GM13977 (cell line): ENCODE results near the gene ZNF70.

Experiments used
- DNase-seq: peaks from one replicate; pipeline ENCODE4 v3.0.0; 2012; ENCODE audit warnings: low spot score
- in situ Hi-C: fragments of 300-500 bp; cut with MboI; formaldehyde crosslinking; loops from one replicate; pipeline ENCODE4 v1.12.0; 2022; ENCODE audit warnings: low sequenced_read_pairs, low pct_unique_long_range_greater_than_20kb, mixed read lengths, inconsistent platforms; ENCODE audit not compliant: unreplicated experiment
- TF ChIP-seq, protein P1 (sequence below): IDR thresholded peaks from 2 replicates; pipeline ENCODE4 v1.5.1; 2012; ENCODE audit warnings: mild to moderate bottlenecking, control low read depth; ENCODE audit not compliant: insufficient read depth; ENCODE audit errors: extremely low read depth, missing control alignments

ZNF70 gene

GRCh38 chr22:23783265-23784150 is 32.6 kb upstream of the ZNF70 start:
- TF ChIP-seq, protein P1, sequence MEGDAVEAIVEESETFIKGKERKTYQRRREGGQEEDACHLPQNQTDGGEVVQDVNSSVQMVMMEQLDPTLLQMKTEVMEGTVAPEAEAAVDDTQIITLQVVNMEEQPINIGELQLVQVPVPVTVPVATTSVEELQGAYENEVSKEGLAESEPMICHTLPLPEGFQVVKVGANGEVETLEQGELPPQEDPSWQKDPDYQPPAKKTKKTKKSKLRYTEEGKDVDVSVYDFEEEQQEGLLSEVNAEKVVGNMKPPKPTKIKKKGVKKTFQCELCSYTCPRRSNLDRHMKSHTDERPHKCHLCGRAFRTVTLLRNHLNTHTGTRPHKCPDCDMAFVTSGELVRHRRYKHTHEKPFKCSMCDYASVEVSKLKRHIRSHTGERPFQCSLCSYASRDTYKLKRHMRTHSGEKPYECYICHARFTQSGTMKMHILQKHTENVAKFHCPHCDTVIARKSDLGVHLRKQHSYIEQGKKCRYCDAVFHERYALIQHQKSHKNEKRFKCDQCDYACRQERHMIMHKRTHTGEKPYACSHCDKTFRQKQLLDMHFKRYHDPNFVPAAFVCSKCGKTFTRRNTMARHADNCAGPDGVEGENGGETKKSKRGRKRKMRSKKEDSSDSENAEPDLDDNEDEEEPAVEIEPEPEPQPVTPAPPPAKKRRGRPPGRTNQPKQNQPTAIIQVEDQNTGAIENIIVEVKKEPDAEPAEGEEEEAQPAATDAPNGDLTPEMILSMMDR = no peak
- no peak for DNase-seq
- in situ Hi-C loops = no loop called here

GRCh38 chr22:23782703-23783102 is 31.8 kb upstream of the ZNF70 start:
- TF ChIP-seq, protein P1 = no peak
- in situ Hi-C loops = no loop called here
- no peak for DNase-seq

DNA sequence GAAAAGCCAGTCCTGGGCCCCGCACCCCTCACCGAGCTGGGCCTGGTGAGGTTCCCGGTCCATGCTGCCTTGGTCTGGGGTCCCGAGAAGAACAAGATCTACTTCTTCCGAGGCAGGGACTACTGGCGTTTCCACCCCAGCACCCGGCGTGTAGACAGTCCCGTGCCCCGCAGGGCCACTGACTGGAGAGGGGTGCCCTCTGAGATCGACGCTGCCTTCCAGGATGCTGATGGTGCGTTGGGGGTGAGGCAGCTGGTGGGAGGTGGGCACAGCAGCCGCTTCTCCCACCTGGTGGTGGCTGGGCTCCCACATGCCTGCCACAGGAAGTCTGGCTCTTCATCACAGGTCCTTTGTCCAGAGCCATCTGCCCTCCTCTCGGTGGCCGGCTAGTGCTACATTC is 31.3 kb upstream of the ZNF70 start:
- DNase-seq = no peak
- TF ChIP-seq, protein P1 = no peak
- in situ Hi-C loops = no loop called here

DNA sequence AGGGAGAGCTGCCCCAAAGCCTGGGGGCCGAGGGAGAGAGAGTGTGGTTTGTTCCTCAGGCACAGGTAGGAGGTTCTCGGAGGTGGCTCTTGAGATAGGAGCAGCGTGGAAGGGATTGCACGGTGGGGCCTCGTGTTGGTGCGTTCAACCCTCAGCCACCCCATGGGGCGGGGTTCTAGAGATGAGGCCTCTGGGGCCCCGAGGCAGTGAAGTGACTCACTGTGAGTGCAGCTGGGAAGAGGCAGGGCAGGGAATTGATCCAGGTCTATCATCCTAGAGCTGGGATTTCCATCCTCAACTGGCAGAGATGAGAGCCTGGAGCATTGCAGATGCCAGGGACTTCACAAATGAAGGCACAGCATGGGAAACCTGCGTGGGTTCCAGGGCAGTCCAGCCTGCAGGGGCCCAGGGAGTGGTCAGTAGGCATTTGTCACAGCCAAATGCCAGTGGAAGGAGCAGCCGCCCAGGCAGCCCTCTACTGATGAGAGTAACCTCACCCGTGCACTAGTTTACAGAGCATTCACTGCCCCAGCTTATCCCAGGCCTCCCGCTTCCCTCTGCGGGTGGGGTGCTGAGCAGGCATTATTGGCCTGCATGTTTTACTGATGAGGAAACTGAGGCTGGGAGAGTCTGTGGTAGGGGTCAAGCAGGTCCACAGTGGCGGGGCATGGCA is 30.7 kb upstream of the ZNF70 start:
- TF ChIP-seq, protein P1 = no peak
- DNase-seq = no peak
- in situ Hi-C loops = no loop called here

DNA sequence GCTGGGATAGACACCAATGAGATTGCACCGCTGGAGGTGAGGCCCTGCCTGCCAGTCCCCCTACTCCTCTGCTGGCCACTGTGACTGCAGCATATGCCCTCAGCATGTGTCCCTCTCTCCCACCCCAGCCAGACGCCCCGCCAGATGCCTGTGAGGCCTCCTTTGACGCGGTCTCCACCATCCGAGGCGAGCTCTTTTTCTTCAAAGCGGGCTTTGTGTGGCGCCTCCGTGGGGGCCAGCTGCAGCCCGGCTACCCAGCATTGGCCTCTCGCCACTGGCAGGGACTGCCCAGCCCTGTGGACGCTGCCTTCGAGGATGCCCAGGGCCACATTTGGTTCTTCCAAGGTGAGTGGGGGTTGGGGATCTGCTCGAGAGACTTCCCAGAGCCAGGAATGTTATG is 30.2 kb upstream of the ZNF70 start:
- in situ Hi-C loops = no loop called here
- TF ChIP-seq, protein P1 = no peak
- no peak for DNase-seq

- no peak for DNase-seq
- TF ChIP-seq, protein P1 = no peak
- in situ Hi-C loops = no loop called here
Observed at GRCh38 chr22:23780146-23780748, 29.3 kb upstream of the ZNF70 start.
